GM18507 (cell line): Measurements from ENCODE around the gene SRP68.

Source experiments
- DNase-seq: peaks from one replicate; pipeline ENCODE4 v3.0.0; 2011; ENCODE audit warnings: low read depth; ENCODE audit not compliant: insufficient read length; ENCODE audit errors: extremely low spot score
- FAIRE-seq: peaks from 2 replicates; lab custom pipeline; 2011; peaks lifted over from hg19 to GRCh38; lab: Jason Lieb, UNC

Gene SRP68

GRCh38 chr17:76005263-76006149, 66.8 kb downstream of the SRP68 start:
- peak; percentile 71 for DNase-seq
- FAIRE-seq = peak; percentile 71

- FAIRE-seq (no peak), DNase-seq (no peak)
Observed at GRCh38 chr17:76004750-76005262, 67.5 kb downstream of the SRP68 start.

GRCh38 chr17:76003915-76004314, 68.4 kb downstream of the SRP68 start:
- DNase-seq (no peak), FAIRE-seq (no peak)

DNA sequence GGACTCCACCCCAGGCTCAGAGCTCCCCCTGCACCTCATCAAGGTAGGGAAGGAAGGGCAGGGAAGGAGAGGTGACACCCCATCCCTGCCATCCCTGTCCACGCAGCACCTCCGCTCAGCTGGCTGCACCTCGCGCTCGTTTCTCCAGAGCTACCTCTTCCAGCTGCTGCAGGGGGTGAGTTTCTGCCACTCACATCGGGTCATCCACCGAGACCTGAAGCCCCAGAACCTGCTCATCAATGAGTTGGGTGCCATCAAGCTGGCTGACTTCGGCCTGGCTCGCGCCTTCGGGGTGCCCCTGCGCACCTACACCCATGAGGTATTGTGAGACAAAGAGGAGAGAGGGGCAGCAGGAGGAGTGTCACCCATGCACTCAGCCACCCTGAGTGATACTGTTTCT, 70.2 kb downstream of the SRP68 start:
- DNase-seq (no peak), FAIRE-seq (no peak)

DNA sequence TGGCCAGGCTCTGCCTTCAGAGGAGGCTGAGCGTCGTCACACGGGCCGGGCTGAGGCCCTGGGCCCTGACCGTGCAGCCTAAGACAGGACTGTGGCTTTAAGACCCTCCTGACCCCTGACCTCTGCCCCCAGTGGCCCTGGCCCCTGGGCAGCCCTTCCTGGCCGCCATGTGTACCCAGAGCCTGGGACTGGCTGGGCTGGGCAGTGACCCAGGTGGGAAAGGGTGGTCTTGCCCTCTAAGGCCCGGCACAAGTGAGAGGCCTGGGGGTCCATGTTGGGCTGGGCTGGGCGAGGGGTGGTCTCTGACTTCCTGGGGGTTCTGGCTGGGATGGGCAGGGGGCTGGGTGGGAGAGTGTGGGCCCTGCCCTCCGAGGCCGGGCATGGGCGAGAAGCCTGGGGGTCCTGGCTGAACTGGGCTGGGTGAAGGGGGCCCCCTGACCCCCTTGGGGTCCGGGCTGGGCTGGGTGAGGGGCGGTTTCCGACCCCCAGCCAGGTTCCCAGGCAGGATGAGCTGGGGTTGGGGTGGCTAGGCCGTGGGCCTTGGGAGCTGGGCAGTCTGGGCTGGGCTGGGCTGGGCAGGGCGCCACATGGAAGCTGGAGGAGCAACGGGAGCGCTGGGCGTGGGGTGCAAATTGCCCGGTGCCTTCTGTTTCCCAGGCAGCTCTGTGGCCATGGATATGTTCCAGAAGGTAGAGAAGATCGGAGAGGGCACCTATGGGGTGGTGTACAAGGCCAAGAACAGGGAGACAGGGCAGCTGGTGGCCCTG, 71.4 kb downstream of the SRP68 start, which contains the start of gene CDK3:
CDK3 (plus strand) TSS at position 101 of the 767 bp plus-strand sequence; CDS start at position 672, 571 bp downstream.
- DNase-seq = no peak
- no peak for FAIRE-seq

GRCh38 chr17:76000016-76000754, 72.1 kb downstream of the SRP68 start:
- peak; percentile 49 for DNase-seq

DNA sequence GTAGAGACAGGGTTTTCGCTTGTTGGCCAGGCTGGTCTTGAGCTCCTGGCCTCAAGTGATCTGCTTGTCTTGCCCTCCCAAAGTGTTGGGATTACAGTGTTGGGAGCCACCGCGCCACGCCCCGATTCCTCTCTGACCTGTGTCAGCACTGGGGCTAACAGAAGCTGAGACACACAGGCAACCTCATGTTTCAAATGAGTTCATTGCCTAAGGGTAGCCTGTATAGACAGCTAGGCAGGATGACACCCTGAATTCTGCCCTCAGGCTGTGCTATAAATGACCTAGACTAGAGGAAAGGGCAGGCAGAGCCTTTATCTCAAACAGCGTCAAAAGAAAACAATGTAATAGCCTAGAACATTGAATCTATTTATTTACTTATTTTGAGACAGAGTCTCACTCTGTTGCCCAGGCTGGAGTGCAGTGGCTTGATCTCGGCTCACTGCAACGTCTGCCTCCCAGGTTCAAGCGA, 74.0 kb downstream of the SRP68 start:
- FAIRE-seq = no peak
- no peak for DNase-seq

More at GRCh38 chr17:76000016-76000754, 72.1 kb downstream of the SRP68 start:
- FAIRE-seq = peak; percentile 45

DNA sequence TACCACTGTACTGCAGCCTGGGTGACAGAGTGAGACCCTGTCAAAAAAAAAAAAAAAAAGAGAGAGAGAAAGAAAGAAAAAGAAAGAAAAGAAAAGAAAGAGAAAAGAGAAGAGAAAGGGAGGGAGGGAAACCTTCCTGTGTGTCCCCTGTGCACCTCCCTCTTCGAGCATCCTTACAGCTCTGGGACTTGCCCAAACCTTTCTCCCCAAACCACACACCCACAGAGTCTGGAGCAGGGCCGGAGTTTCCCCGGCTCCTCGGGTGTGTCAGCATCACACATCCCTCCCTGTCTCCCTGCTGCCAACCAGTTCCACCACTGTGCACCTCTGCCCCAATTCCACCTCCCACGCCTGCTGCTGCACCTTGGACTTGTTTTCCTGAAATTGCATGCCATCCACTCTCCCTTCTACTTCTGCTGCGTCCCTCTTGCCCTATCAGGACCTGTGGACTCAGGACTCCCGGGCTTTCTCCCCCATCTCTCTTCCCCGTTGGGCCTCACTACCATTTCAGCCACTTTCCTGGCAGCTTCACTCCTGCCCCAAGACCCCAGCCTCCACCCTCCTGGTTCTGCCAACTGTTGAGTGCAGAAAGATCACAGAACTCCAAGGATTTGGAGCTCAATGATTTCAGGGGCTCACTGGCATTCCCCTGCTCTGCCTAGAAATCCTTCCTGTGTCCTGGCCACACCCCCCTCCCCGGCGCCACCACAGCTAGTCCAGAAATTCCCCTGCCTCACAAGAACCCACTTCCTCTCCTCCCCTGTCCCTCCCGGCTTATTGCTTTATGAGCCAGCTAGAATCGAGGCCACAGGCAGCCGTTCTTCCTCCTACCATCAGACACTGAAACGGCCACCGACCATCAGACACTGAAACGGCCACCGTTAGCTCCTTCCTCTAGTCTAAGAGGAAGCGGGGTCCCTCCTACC, 75.4 kb downstream of the SRP68 start:
- DNase-seq = peak; percentile 35
- FAIRE-seq = peak; percentile 92

- no peak for DNase-seq
- FAIRE-seq = no peak
Observed at GRCh38 chr17:75995385-75995925, 76.9 kb downstream of the SRP68 start.

DNA sequence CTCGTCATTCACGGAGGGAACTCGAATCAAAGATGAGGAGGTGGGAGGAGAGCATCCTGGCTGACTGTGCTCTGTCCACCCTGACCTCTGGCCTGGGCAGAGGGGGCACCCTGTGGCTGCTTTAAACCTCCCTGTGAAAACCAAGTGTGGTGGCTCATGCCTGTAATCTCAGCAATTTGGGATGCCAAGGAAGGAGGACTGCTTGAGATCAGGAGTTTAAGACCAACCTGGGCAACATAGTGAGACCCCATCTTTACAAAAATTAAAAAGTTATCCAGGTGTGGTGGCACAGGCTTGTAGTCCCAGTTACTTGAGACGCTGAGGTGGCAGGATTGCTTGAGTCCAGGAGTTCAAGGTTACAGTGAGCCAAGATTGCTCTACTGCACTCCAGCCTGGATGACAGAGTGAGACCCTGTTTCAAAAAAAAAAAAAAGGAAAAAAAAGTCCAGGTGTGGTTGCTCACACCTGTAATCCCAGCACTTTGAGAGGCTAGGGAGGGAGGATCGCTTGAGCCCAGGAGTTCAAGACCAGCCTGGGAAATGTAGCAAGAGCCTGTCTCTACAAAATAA, 77.4 kb downstream of the SRP68 start:
- DNase-seq (no peak), FAIRE-seq (no peak)

- no peak for DNase-seq
- no peak for FAIRE-seq
Observed at GRCh38 chr17:75991396-75991795, 80.9 kb downstream of the SRP68 start.
